Measurements from ENCODE around the gene AP1AR. TPM values are rescaled to one million over a fixed set of nuclear protein-coding genes. Genes with fewer than 3 reads are reported as not detected.
A peak's percentile ranks its signal among the peaks of the same experiment; 100 is the strongest.
"Not testable (repeated sequence)": the region's sequence is repeated elsewhere in the genome, so short reads cannot be mapped to it uniquely, and the experiment has no call there.

Gene AP1AR
- total and polyA plus RNA-seq, 5 donors: 6.1 to 11.6 (median 10.3) TPM

DNA sequence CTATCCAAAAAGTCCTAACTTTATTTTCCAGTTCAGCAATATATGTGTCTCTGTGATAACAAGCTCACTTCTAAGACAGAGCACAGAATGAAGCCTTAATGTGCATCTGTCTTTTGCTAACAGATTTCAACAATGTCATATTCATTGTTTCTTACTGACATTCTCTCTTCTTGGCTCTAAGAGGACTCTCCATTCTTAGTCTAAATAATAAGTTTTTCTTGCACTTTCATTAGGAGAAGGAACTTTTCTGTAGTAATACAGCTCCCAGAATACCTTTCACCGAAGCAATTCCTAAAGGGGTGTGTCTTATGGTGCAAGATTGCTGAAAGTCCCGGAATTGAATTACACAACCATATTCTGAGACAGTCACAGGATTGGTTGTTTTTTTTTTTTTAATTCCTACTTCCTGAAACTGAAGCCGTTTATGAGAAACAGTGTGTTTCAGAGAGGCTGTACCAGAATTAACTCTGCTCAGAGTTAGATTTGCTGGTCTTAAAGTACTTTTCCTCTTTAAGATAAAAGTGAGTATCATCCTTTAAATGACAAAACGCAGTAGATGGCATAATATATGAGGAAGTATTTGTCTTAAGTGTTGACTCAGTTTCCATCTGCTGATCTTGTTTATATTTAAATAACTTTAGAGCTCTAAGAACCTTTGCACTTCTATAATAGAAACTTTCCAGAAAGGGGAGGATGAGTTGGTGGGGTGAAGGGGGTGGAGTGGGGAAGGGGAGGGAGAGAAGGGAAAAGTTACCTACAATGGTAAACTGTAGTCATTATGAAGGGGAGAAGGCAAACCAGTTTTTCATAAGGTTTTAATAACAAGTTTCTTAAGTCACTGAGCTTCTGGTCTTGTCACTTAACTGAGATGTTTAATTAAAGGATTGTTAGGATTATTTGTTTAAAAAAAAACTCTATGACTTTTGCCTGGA lies 65.6 kb downstream of the AP1AR start, which contains the start of gene ALPK1:
TSS of gene ALPK1 (plus strand) at position 421 of the 932 bp plus-strand sequence.
- Histone ChIP-seq H3K4me1 (ENCODE audit: control insufficient read depth, insufficient read depth, low read length) (no peaks in the 10 kb centered on the region), H3K4me3 (ENCODE audit: low read length) (peak within 1 kb of the TSS; percentile 81), H3K27me3 (ENCODE audit: control insufficient read depth, insufficient read depth) (no peaks in the 10 kb centered on the region), H3K9me3 (ENCODE audit: control insufficient read depth, low read length) (no peaks in the 10 kb centered on the region), H3K27ac (ENCODE audit: low read length) (no peak within 1 kb of the TSS)
- 7% methylated on average over 4 of the region's 4 CpGs for WGBS
- intact Hi-C loops (cut with DNase I): no loop called here
- DNase-seq (no peak), ATAC-seq (peak; percentile 97 to 99)

GRCh38 chr4:112299721-112300120 lies 68.1 kb downstream of the AP1AR start:
- 85% methylated on average over 4 of the region's 4 CpGs for WGBS
- Histone ChIP-seq H3K27me3 (ENCODE audit: control insufficient read depth, insufficient read depth) (no peaks in the 10 kb centered on the region), H3K27ac (ENCODE audit: low read length) (no peak overlapping the region), H3K4me3 (ENCODE audit: low read length) (no peak overlapping the region), H3K4me1 (ENCODE audit: control insufficient read depth, insufficient read depth, low read length) (no peaks in the 10 kb centered on the region), H3K9me3 (ENCODE audit: control insufficient read depth, low read length) (no peaks in the 10 kb centered on the region)
- DNase-seq (no peak), ATAC-seq (no peak)
- intact Hi-C loops (cut with DNase I): no loop called here

GRCh38 chr4:112302320-112303274 lies 71.0 kb downstream of the AP1AR start:
- ATAC-seq (no peak), DNase-seq (no peak)
- 73% methylated on average over 5 of the region's 5 CpGs for WGBS
- H3K9me3 ChIP-seq (ENCODE audit: control insufficient read depth, low read length): no peaks in the 10 kb centered on the region
- intact Hi-C loops (cut with DNase I): no loop called here
- H3K27ac ChIP-seq (ENCODE audit: low read length): no peak overlapping the region
- no peaks in the 10 kb centered on the region for H3K4me1 ChIP-seq (ENCODE audit: control insufficient read depth, insufficient read depth, low read length)
- no peak overlapping the region for H3K4me3 ChIP-seq (ENCODE audit: low read length)
- no peaks in the 10 kb centered on the region for H3K27me3 ChIP-seq (ENCODE audit: control insufficient read depth, insufficient read depth)

DNA sequence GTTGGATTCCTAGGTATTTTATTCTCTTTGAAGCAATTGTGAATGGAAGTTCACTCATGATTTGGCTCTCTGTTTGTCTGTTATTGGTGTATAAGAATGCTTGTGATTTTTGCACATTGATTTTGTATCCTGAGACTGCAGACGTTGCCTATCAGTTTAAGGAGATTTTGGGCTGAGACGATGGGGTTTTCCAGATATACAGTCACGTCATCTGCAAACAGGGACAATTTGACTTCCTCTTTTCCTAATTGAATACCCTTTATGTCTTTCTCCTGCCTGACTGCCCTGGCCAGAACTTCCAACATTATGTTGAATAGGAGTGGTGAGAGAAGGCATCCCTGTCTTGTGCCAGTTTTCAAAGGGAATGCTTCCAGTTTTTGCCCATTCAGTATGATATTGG lies 73.9 kb downstream of the AP1AR start:
- H3K4me3 ChIP-seq (ENCODE audit: low read length); ATAC-seq; DNase-seq; H3K27ac ChIP-seq (ENCODE audit: low read length); H3K9me3 ChIP-seq (ENCODE audit: control insufficient read depth, low read length); intact Hi-C loops (cut with DNase I); H3K27me3 ChIP-seq (ENCODE audit: control insufficient read depth, insufficient read depth); H3K4me1 ChIP-seq (ENCODE audit: control insufficient read depth, insufficient read depth, low read length): not testable (repeated sequence)
- WGBS: 60% methylated on average over 3 of the region's 3 CpGs

DNA sequence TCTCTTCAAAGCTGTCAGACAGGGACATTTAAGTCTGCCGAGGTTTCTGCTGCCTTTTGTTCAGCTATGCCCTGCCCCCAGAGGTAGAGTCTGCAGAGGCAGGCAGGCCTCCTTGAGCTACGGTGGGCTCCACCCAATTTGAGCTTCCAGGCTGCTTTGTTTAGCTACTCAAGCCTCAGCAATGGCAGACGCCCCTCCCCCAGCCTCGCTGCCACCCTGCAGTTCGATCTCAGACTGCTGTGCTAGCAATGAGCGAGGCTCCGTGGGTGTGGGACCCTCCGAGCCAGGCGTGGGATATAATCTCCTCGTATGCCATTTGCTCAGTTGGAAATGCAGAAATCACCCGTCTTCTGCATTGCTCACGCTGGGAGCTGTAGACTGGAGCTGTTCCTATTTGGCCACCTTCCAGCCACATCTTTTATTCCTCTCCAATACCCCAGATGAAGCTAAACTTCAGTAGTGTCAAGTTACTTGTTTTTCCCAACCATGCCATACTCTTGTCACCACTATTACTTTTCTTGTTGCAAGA lies 77.7 kb downstream of the AP1AR start:
- H3K4me1 ChIP-seq (ENCODE audit: control insufficient read depth, insufficient read depth, low read length); H3K27me3 ChIP-seq (ENCODE audit: control insufficient read depth, insufficient read depth); H3K9me3 ChIP-seq (ENCODE audit: control insufficient read depth, low read length); H3K27ac ChIP-seq (ENCODE audit: low read length); H3K4me3 ChIP-seq (ENCODE audit: low read length); ATAC-seq; intact Hi-C loops (cut with DNase I): not testable (repeated sequence)
- peak in 2 of 3 donors; percentile 45 to 54 for DNase-seq
- WGBS: 29% methylated on average over 12 of the region's 12 CpGs

GRCh38 chr4:112311516-112311915 lies 79.9 kb downstream of the AP1AR start:
- H3K27ac ChIP-seq (ENCODE audit: low read length): no peak overlapping the region
- WGBS: 68% methylated on average over 5 of the region's 5 CpGs
- H3K4me3 ChIP-seq (ENCODE audit: low read length): no peak overlapping the region
- H3K27me3 ChIP-seq (ENCODE audit: control insufficient read depth, insufficient read depth): no peaks in the 10 kb centered on the region
- H3K9me3 ChIP-seq (ENCODE audit: control insufficient read depth, low read length): no peaks in the 10 kb centered on the region
- intact Hi-C loops (cut with DNase I): no loop called here
- ATAC-seq: no peak
- DNase-seq: no peak
- peaks cover 1% of the 10 kb centered on the region for H3K4me1 ChIP-seq (ENCODE audit: control insufficient read depth, insufficient read depth, low read length)

- intact Hi-C loops (cut with DNase I): no loop called here
- Histone ChIP-seq H3K27me3 (ENCODE audit: control insufficient read depth, insufficient read depth) (no peaks in the 10 kb centered on the region), H3K4me1 (ENCODE audit: control insufficient read depth, insufficient read depth, low read length) (peaks cover 1% of the 10 kb centered on the region), H3K9me3 (ENCODE audit: control insufficient read depth, low read length) (no peaks in the 10 kb centered on the region), H3K4me3 (ENCODE audit: low read length) (no peak overlapping the region), H3K27ac (ENCODE audit: low read length) (no peak overlapping the region)
- peak in 1 of 2 donors; percentile 35 for ATAC-seq
- no peak for DNase-seq
- WGBS: 78% methylated on average over 5 of the region's 5 CpGs
Observed at GRCh38 chr4:112312610-112313239, 81.1 kb downstream of the AP1AR start.

DNA sequence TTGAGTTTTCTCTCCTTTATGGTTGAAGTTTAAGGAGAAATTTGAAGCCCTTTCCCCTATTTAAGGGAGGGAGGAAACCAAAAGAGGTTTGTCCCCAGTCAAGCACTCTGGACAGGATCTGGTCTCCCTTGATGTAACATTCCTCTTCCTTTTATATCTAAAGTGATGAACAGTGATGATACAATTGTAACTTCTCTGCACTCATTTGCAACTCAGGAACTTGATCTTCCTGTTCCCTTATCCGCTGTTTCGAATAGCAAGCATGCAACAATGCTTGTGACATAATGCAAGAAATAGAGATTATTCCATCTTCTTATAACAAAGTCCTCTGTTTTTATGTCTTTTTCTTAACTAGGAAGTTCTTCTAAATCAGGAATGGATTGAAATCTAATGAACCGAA lies 83.9 kb downstream of the AP1AR start:
- Histone ChIP-seq H3K4me3 (ENCODE audit: low read length) (no peak overlapping the region), H3K27me3 (ENCODE audit: control insufficient read depth, insufficient read depth) (no peaks in the 10 kb centered on the region), H3K27ac (ENCODE audit: low read length) (no peak overlapping the region), H3K9me3 (ENCODE audit: control insufficient read depth, low read length) (no peaks in the 10 kb centered on the region), H3K4me1 (ENCODE audit: control insufficient read depth, insufficient read depth, low read length) (peaks cover 1% of the 10 kb centered on the region)
- ATAC-seq (peak in 1 of 2 donors; percentile 41), DNase-seq (no peak)
- intact Hi-C loops (cut with DNase I): no loop called here
- 70% methylated on average over 3 of the region's 3 CpGs for WGBS

GRCh38 chr4:112316360-112316759 lies 84.8 kb downstream of the AP1AR start:
- Histone ChIP-seq H3K27ac (ENCODE audit: low read length) (no peak overlapping the region), H3K4me1 (ENCODE audit: control insufficient read depth, insufficient read depth, low read length) (peaks cover 1% of the 10 kb centered on the region), H3K9me3 (ENCODE audit: control insufficient read depth, low read length) (no peaks in the 10 kb centered on the region), H3K4me3 (ENCODE audit: low read length) (no peak overlapping the region), H3K27me3 (ENCODE audit: control insufficient read depth, insufficient read depth) (no peaks in the 10 kb centered on the region)
- DNase-seq: no peak
- intact Hi-C loops (cut with DNase I): no loop called here
- 71% methylated on average over 2 of the region's 2 CpGs for WGBS
- ATAC-seq: peak in 1 of 2 donors; percentile 54

DNA sequence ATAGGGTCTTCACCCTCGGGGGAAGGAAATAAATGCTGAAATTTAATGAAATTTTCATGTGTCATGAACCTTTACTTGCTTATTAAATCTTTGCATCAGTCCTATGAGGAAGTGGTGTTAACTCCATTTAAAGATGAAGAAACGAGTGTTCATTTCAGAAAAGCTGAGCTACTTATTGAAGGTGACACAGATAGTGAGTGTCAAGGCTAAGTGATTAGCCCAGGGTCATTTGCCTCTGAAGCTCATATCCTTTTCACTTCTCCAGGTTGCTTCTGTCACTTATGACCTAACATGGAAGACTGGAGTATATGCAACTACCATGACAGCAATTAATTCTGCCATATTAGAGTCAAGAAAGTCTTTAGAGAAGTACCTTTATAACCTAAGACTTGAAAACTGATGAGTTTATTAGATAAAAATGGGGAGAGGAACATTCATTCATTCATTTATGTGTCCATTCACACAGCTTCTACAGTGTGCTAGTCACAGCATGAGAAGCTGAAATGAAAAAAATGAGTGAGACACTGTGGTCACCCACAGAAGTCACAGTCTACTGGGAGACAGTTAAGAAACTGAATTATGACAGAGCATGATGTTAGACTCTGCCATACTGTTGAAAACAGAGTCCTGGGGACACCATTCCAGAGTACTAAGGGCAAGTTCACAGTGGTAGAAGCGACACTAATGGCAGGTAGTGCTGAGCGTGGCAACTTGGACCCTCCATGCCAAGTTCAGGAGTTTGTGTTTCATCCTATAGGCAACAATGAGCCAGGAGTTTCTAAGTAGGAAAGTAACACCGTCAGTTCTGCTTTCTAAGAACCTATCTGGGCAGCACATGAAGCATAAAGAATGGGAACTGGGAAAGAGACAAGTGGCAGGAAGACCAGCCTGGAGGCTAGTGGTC lies 86.9 kb downstream of the AP1AR start:
- Histone ChIP-seq H3K27me3 (ENCODE audit: control insufficient read depth, insufficient read depth) (no peaks in the 10 kb centered on the region), H3K4me1 (ENCODE audit: control insufficient read depth, insufficient read depth, low read length) (no peaks in the 10 kb centered on the region), H3K4me3 (ENCODE audit: low read length) (no peak overlapping the region), H3K9me3 (ENCODE audit: control insufficient read depth, low read length) (no peaks in the 10 kb centered on the region), H3K27ac (ENCODE audit: low read length) (no peak overlapping the region)
- intact Hi-C loops (cut with DNase I): no loop called here
- DNase-seq (no peak), ATAC-seq (no peak)
- 85% methylated on average over 5 of the region's 5 CpGs for WGBS

Data from right cardiac atrium (tissue), 5 donors.